Tibial nerve (tissue), 4 donors: ENCODE measurements around the gene EXOC2. TPM values are rescaled to one million over a fixed set of nuclear protein-coding genes. Genes with fewer than 3 reads are reported as not detected.

Source experiments
- DNase-seq, 2 donors: peaks; one replicate each; pipeline ENCODE4 v3.0.0-alpha.2; 2019; ENCODE audit warnings: low spot score in 2 of 2
- H3K27ac ChIP-seq, 4 donors: fragments of 200-600 bp; sonication (generic) in 3 of 4; one replicate each; pipeline ENCODE4 v1.5.1; 2017 to 2019; ENCODE audit warnings: mild to moderate bottlenecking in 1 of 4
- H3K27me3 ChIP-seq, 2 donors: fragments of 200-600 bp; sonication (generic) in 1 of 2; one replicate each; pipeline versions ENCODE4 v1.5.1 to v1.6.0; 2017 to 2019
- H3K36me3 ChIP-seq, 3 donors: fragments of 200-600 bp; sonication (generic); one replicate each; pipeline ENCODE4 v1.5.1; 2018 to 2019
- H3K4me1 ChIP-seq, 4 donors: fragments of 200-600 bp; sonication (generic) in 3 of 4; one replicate each; pipeline ENCODE4 v1.5.1; 2017 to 2019
- H3K4me3 ChIP-seq, 4 donors: fragments of 200-600 bp; sonication (generic) in 3 of 4; one replicate each; pipeline ENCODE4 v1.5.1; 2017 to 2019; ENCODE audit warnings: mild to moderate bottlenecking in 1 of 4, moderate library complexity in 1 of 4
- H3K9me3 ChIP-seq, 4 donors: fragments of 200-600 bp; sonication (generic) in 3 of 4; one replicate each; pipeline ENCODE4 v1.5.1; 2017 to 2019
- CTCF ChIP-seq, 5 experiments: fragments of 200-600 bp in 3 of 5; fragments of 450-650 bp in 2 of 5; sonication (generic) in 3 of 5; IDR thresholded peaks; one replicate each; pipeline ENCODE4 v1.5.1; 2016 to 2019; ENCODE audit warnings: antibody characterized with exemption in 5 of 5, mild to moderate bottlenecking in 3 of 5, moderate library complexity in 2 of 5
- EP300 ChIP-seq, 2 donors: sonication (generic); formaldehyde crosslinking; IDR thresholded peaks; one replicate each; pipeline ENCODE4 v1.6.1; 2017; ENCODE audit warnings: antibody characterized with exemption in 2 of 2, mild to moderate bottlenecking in 1 of 2
- POLR2A ChIP-seq, 2 donors: fragments of 450-650 bp; IDR thresholded peaks; one replicate each; pipeline ENCODE4 v1.6.1; 2017; ENCODE audit warnings: antibody characterized with exemption in 2 of 2, mild to moderate bottlenecking in 2 of 2, moderate library complexity in 2 of 2
- WGBS, 2 donors: methylation state at CpG; one replicate each; pipeline ENCODE4 v1.1.5; 2018; 5-methylcytosine and 5-hydroxymethylcytosine counted together
- total RNA-seq, 4 donors: library from RNA; depleted of rRNA; stranded (reverse); fragments of >200 nt; gene quantifications; one replicate each; pipeline ENCODE4 v1.1.0, GENCODE V29; 2016

The EXOC2 gene
- total RNA-seq, 4 donors from 2014 or later: 20.8 to 30.0 (median 24.1) TPM

- DNase-seq: no peak
- WGBS, 2 donors: 66 to 73% methylated on average over 2 of the region's 2 CpGs
- Histone ChIP-seq H3K4me3 (no peak overlapping the region), H3K36me3 (no peaks in the 10 kb centered on the region), H3K27me3 (no peaks in the 10 kb centered on the region), H3K27ac (no peak overlapping the region), H3K4me1 (peaks cover 0 to 35% (median 10%) of the 10 kb centered on the region in 4 donors), H3K9me3 (no peaks in the 10 kb centered on the region)
- TF ChIP-seq CTCF (IDR thresholded peaks at IDR 0.05) (no peak), EP300 (IDR thresholded peaks at IDR 0.05) (no peak)
These were observed 12.7 kb downstream of the EXOC2 start for GRCh38 chr6:680251-680650.

- H3K4me3 ChIP-seq: no peak overlapping the region
- DNase-seq: no peak
- no peaks in the 10 kb centered on the region for H3K9me3 ChIP-seq
- H3K36me3 ChIP-seq: no peaks in the 10 kb centered on the region
- TF ChIP-seq POLR2A (IDR thresholded peaks at IDR 0.05): no peak
- no peak for TF ChIP-seq CTCF (IDR thresholded peaks at IDR 0.05)
- TF ChIP-seq EP300 (IDR thresholded peaks at IDR 0.05): no peak
- no peak overlapping the region for H3K27ac ChIP-seq
- 71 to 77% methylated on average over 9 of the region's 9 CpGs for WGBS, 2 donors
- no peaks in the 10 kb centered on the region for H3K27me3 ChIP-seq
- peaks cover 0 to 25% (median 7%) of the 10 kb centered on the region in 4 donors for H3K4me1 ChIP-seq
These were observed 13.7 kb downstream of the EXOC2 start for GRCh38 chr6:679282-679681.

GRCh38 chr6:678520-678919 lies 14.4 kb downstream of the EXOC2 start:
- TF ChIP-seq POLR2A (IDR thresholded peaks at IDR 0.05): no peak
- no peak for TF ChIP-seq CTCF (IDR thresholded peaks at IDR 0.05)
- TF ChIP-seq EP300 (IDR thresholded peaks at IDR 0.05): no peak
- Histone ChIP-seq H3K27ac (no peak overlapping the region), H3K4me3 (no peak overlapping the region), H3K36me3 (no peaks in the 10 kb centered on the region), H3K27me3 (no peaks in the 10 kb centered on the region), H3K9me3 (no peaks in the 10 kb centered on the region), H3K4me1 (peaks cover 0 to 18% (median 3%) of the 10 kb centered on the region in 4 donors)
- no peak for DNase-seq
- WGBS, 2 donors: 29 to 51% methylated on average over 3 of the region's 3 CpGs

GRCh38 chr6:677919-678318 lies 15.0 kb downstream of the EXOC2 start:
- no peaks in the 10 kb centered on the region for H3K9me3 ChIP-seq
- H3K36me3 ChIP-seq: no peaks in the 10 kb centered on the region
- H3K4me1 ChIP-seq: peaks cover 0 to 14% (median 3%) of the 10 kb centered on the region in 4 donors
- WGBS, 2 donors: 87 to 99% methylated on average over 4 of the region's 4 CpGs
- no peak overlapping the region for H3K4me3 ChIP-seq
- no peak overlapping the region for H3K27ac ChIP-seq
- DNase-seq: no peak
- H3K27me3 ChIP-seq: no peaks in the 10 kb centered on the region
- TF ChIP-seq CTCF (IDR thresholded peaks at IDR 0.05) (no peak), POLR2A (IDR thresholded peaks at IDR 0.05) (no peak), EP300 (IDR thresholded peaks at IDR 0.05) (no peak)

- Histone ChIP-seq H3K4me3 (no peak overlapping the region), H3K4me1 (peaks cover 0 to 5% (median 0%) of the 10 kb centered on the region in 4 donors), H3K27me3 (no peaks in the 10 kb centered on the region), H3K36me3 (no peaks in the 10 kb centered on the region), H3K9me3 (peaks cover 0 to 8% (median 0%) of the 10 kb centered on the region in 4 donors), H3K27ac (no peak overlapping the region)
- no peak for DNase-seq
- 64 to 69% methylated on average over 3 of the region's 3 CpGs for WGBS, 2 donors
- TF ChIP-seq EP300 (IDR thresholded peaks at IDR 0.05): no peak
- TF ChIP-seq CTCF (IDR thresholded peaks at IDR 0.05): no peak
- no peak for TF ChIP-seq POLR2A (IDR thresholded peaks at IDR 0.05)
These were observed 18.0 kb downstream of the EXOC2 start for GRCh38 chr6:674956-675355.
